KBM-7 (cell line): ENCODE data around the gene MERTK.

Experiments
- DNase-seq: peaks from one replicate; pipeline ENCODE4 v3.0.0-alpha.2; 2015
- in situ Hi-C: fragments of 300-500 bp; cut with MboI; formaldehyde crosslinking; loops from 2 replicates; pipeline ENCODE4 v1.14.3; 2020; ENCODE audit warnings: low sequenced_read_pairs, low pct_unique_long_range_greater_than_20kb, mixed read lengths

The MERTK gene

GRCh38 chr2:111965062-111965461 lies 66.7 kb downstream of the MERTK start:
- DNase-seq = no peak
- in situ Hi-C loops = no loop called here

DNA sequence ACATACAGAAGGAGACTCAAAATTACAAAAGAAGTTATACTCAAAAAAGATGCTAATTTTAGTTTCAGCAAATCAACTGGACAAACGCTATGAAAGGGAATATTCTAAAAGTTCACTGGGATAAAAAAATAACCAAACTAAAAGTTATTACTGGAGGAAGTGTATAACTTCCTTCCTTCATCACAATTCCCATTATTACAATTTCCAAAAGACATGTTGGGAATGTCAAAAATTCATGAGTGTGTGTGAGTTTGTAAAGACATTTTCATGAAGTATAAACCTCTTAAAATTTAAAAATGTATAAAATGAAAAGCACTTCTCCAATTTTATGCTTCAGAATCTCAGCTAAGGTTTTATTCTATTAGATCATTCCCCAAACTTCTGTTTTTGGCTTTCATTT lies 67.8 kb downstream of the MERTK start:
- in situ Hi-C loops = no loop called here
- no peak for DNase-seq

DNA sequence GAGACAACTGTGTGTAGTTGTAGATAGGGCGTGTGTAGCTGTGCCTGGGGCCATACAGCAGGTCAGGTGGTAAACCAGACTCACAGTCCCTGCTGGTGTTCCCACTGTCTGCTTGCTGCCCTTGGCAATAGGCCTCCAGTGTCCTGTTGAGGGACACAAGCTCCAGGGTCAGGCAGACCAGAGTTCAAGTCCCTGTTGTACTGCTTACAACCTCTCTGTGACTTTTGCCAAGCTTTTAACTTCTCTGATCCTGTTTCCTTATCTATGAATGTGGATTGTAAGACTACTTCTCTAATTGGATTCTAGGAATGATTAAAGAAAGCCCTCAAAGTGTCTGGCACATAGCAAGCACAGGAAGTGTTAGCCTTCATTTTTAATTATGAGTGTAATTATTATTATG lies 68.6 kb downstream of the MERTK start:
- in situ Hi-C loops = no loop called here
- no peak for DNase-seq

GRCh38 chr2:111970453-111970852 lies 72.0 kb downstream of the MERTK start:
- in situ Hi-C loops = no loop called here
- no peak for DNase-seq

GRCh38 chr2:111972955-111973565 lies 74.7 kb downstream of the MERTK start:
- in situ Hi-C loops = no loop called here
- DNase-seq = no peak

DNA sequence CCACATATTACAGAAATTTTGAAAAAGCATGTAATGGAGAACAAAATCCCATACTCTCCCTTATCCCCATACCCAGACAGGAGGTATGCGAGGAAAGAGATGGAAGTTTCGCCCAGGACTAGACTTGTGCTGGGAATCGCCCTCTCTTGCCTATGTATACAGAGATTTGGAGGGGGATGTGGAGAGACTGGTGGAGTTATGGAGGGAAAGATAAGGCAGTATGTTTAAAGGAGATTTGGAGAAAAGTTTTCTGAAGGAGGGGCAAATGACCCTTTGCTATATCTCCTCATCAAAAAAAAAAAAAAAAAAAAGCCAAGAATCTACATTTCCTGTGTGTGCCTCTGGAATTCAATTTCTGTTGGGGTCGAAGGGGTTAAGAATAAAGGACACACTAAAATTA lies 75.3 kb downstream of the MERTK start:
- no peak for DNase-seq
- in situ Hi-C loops = no loop called here

DNA sequence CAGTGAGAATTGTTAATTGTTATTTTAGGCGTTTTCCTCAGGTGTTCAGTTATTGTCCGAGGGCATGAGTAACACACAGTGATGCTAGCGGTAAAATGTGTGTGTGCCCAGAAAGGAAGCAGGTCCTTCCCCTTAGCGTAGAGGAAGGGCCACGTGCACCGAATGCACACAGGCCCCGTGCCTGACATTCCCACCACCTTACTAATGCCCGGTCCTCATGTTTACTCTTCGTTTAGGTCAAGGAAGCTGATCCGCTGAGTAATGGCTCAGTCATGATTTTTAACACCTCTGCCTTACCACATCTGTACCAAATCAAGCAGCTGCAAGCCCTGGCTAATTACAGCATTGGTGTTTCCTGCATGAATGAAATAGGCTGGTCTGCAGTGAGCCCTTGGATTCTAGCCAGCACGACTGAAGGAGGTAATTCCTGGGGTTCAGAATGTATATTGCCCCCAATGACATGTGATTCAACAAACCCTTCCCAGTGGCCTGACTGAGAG lies 76.7 kb downstream of the MERTK start:
- in situ Hi-C loops = no loop called here
- no peak for DNase-seq

DNA sequence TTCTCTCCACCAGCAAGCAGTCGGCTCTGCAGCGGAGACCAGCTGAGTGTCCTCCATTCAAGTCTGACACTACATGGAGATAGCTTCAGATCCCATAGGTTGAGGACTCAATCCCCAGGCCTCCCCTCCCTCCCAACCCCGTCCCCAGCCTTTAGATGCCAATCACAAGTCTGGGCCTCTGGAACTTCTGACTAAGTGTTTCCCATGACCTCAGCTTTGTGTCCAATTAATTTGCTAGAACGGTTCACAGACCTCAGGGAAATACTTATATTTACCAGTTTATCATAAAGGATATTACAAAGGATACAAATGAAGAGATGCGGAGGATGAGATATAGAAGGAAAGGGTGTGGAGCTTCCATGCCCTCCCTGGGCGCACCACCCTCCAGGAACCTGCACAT lies 77.4 kb downstream of the MERTK start:
- in situ Hi-C loops = no loop called here

DNA sequence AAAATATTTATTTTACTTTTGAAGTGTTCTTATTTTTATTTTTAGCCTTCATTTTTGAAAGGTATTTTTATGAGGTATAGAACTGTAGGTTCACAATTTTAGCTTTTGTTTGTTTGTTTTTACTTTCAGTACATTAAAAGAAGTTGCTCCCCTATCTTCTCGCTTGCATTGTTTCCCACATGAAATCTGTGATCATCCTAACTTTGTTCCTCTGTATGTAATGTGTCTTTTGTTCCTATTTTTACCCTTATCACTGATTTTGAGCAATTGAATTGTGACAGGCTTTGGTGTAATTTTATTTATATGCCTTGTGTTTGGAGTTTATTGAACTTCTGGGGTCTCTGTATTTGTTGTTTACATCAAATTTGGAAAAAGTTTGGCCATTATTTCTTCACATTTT lies 78.8 kb downstream of the MERTK start:
- in situ Hi-C loops = no loop called here
- DNase-seq = no peak

More for the DNA sequence above, 77.4 kb downstream of the MERTK start:
- no peak for DNase-seq

DNA sequence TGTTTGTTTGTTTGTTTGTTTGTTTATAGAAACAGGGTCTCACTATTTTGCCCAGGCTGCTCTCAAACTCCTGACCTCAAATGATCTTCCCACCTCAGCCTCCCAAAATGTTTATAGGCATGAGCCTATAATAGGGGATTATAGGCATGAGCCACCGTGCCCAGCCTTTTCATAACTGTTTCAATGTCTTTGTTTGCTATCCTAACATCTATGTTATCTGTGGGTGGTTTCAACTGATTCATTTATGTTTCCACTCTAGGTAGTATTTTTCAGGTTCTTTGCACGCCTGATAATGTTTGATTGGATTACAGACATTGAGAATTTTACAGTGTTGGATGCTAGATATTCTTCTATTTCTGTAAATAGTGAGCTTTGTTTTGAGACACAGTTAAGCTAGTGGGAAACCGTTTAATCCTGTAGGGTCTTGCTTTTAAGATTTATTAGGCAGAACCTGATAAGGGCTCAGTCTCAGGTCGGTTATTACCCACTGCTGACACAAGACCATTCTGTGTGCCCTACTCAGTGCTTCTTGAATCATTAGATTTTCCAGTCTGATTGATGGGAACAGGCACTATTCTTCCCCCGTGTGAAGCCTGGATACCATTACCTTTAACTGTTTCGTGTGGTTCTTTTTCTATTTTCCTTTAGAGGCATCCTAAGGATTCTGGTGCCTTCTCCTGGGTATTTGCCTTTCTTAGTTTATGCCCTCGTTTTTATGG lies 80.2 kb downstream of the MERTK start:
- in situ Hi-C loops = no loop called here
- no peak for DNase-seq

DNA sequence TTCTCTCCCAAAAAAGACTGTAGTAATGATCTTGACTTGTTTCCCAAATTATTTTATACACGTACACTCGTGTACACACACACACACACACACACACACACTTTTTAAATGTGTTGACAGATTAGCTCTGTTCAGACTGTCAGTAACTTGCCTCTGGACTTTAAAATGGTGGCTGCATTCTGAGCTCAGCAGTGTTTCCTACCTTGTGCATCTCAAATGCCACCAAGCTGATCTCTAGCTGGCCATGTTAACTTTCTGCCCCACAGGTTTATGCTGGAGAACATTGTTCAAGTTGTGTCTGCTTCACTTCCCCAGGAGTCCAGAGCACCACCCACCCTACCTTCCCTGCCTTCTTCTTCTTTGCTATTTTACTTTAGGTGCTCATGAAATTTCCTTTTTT lies 83.3 kb downstream of the MERTK start:
- DNase-seq = no peak
- in situ Hi-C loops = no loop called here

- no peak for DNase-seq
- in situ Hi-C loops = no loop called here
Measured at GRCh38 chr2:111982822-111983221, 84.4 kb downstream of the MERTK start.

DNA sequence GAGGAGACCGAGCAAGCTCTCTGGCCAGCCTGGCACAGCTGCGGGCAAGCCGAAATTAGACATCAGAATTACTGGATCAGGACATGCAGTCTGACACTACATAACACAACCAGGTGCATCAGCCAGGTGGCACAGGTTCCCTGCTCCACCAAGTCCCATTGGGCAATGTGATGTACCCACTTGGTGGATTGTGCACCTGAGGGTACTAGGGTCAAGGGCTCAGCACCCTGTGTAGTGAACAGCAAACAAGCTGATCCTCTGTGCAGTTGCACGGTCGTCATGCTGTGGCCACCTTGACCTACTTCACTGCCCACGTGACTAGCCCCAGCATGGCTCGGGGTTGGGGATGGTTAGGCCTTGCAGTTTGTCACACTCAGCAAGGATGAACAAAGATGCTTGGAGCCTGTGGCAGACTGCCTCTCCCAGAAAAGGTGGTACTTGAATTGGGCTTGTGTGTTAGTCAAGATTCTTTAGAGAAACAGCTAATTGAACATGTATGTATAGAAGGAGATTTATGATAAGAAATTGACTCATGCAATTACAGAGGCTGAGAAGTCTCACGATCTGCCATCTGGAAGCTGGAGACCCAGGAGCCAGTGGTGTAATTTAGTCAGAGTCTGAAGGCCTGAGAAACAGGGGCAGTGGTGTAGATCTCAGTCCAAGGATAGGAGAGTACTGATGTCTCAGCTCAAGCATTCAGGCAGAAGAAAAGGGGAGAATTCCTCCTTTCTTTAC lies 85.2 kb downstream of the MERTK start:
- DNase-seq = no peak
- in situ Hi-C loops = no loop called here

DNA sequence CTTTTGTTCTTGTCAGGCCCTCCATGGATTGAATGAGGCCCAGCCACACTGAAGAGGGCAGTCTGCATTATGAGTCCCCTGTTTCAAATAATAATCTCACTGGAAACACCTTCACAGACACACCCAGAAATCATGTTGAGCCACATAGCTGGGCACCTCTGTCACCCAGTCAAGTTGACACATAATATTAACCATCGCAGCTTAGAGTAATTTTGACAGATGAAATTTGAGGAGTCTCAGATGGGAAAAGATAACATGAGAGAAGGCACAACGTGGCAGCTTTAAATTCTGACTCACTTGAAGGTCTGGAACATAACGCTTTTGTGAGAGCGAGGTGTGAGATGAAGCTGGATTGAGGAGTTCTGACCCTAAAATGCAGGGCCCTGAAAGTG lies 85.8 kb downstream of the MERTK start:
- in situ Hi-C loops = no loop called here
- DNase-seq = no peak

DNA sequence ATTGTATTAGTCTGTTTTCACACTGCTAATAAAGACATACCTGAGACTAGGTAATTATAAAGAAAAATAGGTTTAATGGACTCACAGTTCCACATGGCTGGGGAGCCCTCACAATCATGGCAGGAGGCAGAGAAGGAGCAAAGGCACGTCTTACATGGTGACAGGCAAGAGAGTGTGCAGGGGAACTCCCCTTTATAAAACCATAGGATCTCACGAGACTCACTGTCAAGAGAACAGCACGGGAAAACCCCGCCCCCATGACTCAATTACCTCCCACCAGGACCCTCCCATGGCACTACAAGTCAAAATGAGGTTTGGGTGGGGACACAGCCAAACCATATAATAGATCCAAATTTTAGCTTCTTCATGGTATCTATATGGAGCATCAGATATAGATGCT lies 87.1 kb downstream of the MERTK start:
- in situ Hi-C loops = no loop called here
- no peak for DNase-seq

DNA sequence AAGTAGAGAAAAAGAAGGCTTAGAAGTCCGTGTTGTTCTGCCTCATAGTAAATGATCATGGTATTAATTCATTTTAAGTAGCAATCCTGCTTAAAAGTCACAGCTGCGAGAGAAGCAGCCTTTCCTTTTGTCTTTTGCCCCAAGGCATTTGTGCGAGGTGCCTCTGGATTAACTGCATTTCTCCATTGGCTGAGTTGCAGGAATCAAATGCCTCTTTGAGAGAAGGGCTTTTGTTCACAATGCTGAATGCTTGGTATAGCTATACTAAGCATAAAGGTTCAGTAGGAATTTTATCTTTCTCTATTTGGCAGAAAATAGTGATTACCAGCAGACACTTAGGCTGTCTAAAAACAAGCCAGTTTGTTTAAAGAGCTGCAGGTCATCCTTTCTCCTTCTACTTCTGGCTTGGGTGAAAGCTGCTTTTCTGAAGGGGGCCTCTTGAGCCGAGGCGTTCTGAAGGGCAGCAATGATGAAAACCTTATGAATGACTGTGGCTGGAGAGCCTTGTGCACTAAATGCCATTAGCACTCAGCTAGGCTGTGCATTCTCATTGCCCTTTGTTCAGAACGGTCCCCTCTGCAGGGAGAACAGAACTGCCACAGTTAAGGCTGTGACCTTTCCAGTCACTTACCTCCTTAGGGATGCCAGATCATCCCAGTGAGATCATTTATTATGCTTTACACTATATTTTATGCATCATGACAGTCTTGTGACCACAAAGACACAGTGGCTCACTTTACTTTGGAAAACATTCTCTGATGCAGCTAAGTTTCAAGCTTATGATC lies 87.9 kb downstream of the MERTK start:
- DNase-seq = no peak
- in situ Hi-C loops = no loop called here

- in situ Hi-C loops = no loop called here
- DNase-seq = no peak
Measured at GRCh38 chr2:111990375-111990774, 92.0 kb downstream of the MERTK start.

DNA sequence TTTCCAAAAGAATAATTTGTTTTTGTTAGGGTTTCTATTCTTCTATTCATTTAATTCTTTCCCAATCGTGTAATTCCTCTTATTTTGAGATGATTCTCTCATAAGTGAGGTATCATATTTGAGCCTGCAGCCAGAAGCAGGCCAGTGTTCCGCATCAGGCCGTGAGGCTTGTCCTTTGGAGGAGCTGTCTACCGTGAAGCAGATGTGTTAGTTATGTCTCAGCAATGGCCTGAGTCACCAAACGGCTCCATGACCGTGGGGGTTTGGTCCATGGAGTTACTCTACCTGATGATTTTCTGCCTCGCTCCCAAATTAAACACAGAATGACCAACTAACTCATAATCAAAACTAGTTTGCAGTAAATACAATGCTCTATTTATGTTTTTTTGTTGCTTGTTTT lies 92.4 kb downstream of the MERTK start:
- in situ Hi-C loops = no loop called here
- DNase-seq = no peak

GRCh38 chr2:111994042-111994441 lies 95.6 kb downstream of the MERTK start:
- in situ Hi-C loops = no loop called here
- DNase-seq = no peak

DNA sequence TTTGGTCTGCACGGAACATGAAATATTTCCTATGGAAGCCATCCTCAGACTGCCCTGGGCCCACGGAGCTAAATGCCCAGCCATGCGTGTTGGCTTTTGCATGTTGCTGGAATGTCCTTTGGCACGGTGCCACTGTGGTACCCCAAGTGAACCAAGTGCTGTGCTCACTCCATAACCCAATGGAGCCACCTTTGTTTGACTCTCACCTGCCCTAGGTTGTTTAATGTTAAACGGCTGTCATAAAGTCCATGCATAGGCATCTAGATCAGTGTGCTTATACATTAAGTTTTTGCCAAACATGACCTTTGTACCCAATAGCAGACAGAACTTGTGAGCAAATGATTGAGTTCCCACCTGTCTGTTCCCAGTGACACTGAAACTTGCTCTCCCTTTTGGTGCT lies 96.7 kb downstream of the MERTK start:
- no peak for DNase-seq
- in situ Hi-C loops = no loop called here
